C4-2B (cell line): ENCODE data around the gene C5orf58.

Experiments used
- H3K27ac ChIP-seq: fragments of 450-650 bp; 2 replicates; pipeline ENCODE4 v1.5.1; 2017
- CTCF ChIP-seq: fragments of 450-650 bp; conservative IDR thresholded peaks from 2 replicates; pipeline ENCODE4 v1.5.1; 2017; ENCODE audit warnings: mild to moderate bottlenecking
- ZFX ChIP-seq: fragments of 450-650 bp; IDR thresholded peaks from 2 replicates; pipeline ENCODE4 v1.6.1; 2017

Gene C5orf58

DNA sequence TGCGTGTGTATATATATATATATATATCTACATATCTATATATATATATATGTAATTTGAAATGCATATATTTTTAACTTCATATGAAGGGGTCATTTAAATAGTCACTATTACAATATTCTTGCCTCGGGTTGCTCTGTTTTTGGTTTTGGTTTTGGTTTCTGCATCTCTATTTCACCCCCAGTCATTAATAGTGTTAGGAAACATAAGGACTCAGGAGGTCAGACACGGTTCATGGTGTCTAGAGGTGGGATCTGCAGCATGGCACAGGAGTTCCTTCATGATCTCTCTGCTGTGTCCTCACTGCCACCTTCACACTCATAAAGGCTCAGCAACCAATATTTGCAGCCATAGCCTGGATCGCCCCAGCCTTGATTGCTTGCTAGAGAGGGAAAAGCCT lies 16.6 kb downstream of the C5orf58 start:
- no peak overlapping the region for H3K27ac ChIP-seq
- no peak for TF ChIP-seq CTCF

GRCh38 chr5:170250810-170251317 lies 18.1 kb downstream of the C5orf58 start:
- no peak overlapping the region for H3K27ac ChIP-seq
- TF ChIP-seq ZFX (no peak), CTCF (no peak)

- no peak for TF ChIP-seq CTCF
Observed at GRCh38 chr5:170251462-170251861, 18.7 kb downstream of the C5orf58 start.

GRCh38 chr5:170252109-170252508 lies 19.3 kb downstream of the C5orf58 start:
- no peak overlapping the region; the same call in 1 of the 2 replicates for H3K27ac ChIP-seq
- TF ChIP-seq CTCF = no peak
- TF ChIP-seq ZFX = no peak

More at GRCh38 chr5:170251462-170251861, 18.7 kb downstream of the C5orf58 start:
- H3K27ac ChIP-seq = no peak overlapping the region

DNA sequence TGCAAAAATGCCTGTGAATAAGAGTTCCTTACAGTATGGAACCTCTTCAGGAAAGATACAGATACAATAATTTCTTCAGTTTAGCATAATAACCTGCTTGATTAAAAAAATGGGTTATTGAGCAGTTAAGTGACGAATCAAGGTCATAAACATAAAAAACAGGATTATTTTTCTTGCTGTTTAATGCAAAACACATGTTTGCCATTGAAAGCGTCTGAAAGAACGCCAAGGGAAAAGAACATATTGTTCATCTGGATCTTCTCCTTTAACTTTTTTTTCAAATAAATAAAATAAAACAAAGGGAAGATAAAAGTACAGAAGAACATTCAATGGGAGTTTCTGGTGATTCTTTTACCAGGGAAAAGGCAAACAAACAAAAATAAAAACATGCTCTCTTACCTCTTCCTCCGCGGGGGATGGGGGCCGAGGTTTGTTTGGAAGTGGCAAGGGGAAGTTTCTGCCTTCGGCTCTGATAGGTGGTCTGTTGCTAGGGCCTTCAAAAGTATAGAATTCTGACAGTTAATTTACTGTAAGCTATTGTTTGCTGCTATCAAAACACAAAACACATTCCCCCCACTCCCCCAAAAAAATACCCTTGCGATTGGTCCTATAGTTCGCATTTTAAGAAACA lies 20.1 kb downstream of the C5orf58 start:
- no peak overlapping the region for H3K27ac ChIP-seq
- TF ChIP-seq CTCF (no peak), ZFX (no peak)

DNA sequence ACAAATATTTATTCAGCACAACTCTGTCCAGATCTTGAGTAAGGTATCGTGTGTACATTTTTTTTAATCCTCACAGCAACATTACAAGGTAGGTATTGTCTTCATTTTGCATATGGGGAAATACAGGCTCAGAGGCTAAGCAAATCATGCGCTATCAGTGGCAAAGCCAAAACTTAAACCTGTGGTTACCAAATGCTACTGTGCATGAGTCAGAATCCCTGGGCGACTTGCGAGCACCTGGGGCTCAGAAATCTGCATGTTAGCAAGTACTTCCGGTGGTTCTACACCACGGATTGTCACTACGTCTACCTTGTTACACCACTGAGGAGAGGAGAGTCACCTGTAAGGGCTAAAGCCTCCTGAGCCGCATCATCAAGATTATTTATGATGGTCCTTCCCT lies 21.3 kb downstream of the C5orf58 start:
- peak overlapping the region; percentile 34; the same call in 1 of the 2 replicates for H3K27ac ChIP-seq
- TF ChIP-seq CTCF (no peak), ZFX (no peak)

GRCh38 chr5:170256571-170256970 lies 23.8 kb downstream of the C5orf58 start:
- H3K27ac ChIP-seq = no peak overlapping the region
- TF ChIP-seq ZFX (no peak), CTCF (no peak)
